B cell (primary cell): ENCODE results near the gene PRRX1. TPM values are rescaled to one million over a fixed set of nuclear protein-coding genes. Genes with fewer than 3 reads are reported as not detected.

Experiments used
- ATAC-seq: fragments of 200-7000 bp; cut with Tn5 transposase; one replicate; pipeline ENCODE4 v1.10.0; 2021; ENCODE audit warnings: low read depth, mild to moderate bottlenecking, moderate number of reproducible peaks, moderate library complexity
- CTCF ChIA-PET: fragments of 350-600 bp; sonication (Branson Sonifier 250); formaldehyde crosslinking; loops from one replicate; lab custom pipeline; 2021; ENCODE audit warnings: antibody characterized with exemption, inconsistent platforms; lab: Charles Lee
- POLR2A ChIA-PET: fragments of 350-600 bp; sonication (Branson Sonifier 250); formaldehyde crosslinking; loops from one replicate; lab custom pipeline; 2021; ENCODE audit warnings: antibody characterized with exemption; lab: Charles Lee
- DNase-seq: peaks from one replicate; pipeline ENCODE4 v3.0.0; 2013
- H2AFZ ChIP-seq: 2 replicates; pipeline ENCODE4 v1.6.1; 2012; ENCODE audit warnings: mild to moderate bottlenecking, low read depth, low read length; ENCODE audit not compliant: insufficient read depth, poor library complexity, severe bottlenecking
- H3K27ac ChIP-seq, 2 donors: 1 replicate in 1 of 2; 2 replicates in 1 of 2; pipeline ENCODE4 v1.5.1; 2012 to 2013; ENCODE audit warnings: low read length in 2 of 2, mild to moderate bottlenecking in 2 of 2, moderate library complexity in 1 of 2
- H3K27me3 ChIP-seq, 4 experiments: fragments of 200-600 bp in 1 of 4; sonication (generic) in 1 of 4; replicated peaks in 1 of 4; 1 replicate in 2 of 4; 2 replicates in 2 of 4; pipeline versions ENCODE4 v1.6.1 to v1.7.0; 2013 to 2016; ENCODE audit warnings: low read length in 3 of 4, mild to moderate bottlenecking in 2 of 4, mixed read lengths in 1 of 4, moderate library complexity in 1 of 4; ENCODE audit not compliant: insufficient read depth in 4 of 4, control insufficient read depth in 3 of 4; ENCODE audit errors: control extremely low read depth in 1 of 4
- H3K36me3 ChIP-seq, 2 experiments: replicated peaks in 1 of 2; 1 replicate in 1 of 2; 2 replicates in 1 of 2; pipeline versions ENCODE4 v1.6.1 to v1.7.1; 2013; ENCODE audit warnings: low read length in 1 of 2; ENCODE audit not compliant: insufficient read depth in 2 of 2, control insufficient read depth in 1 of 2; ENCODE audit errors: control extremely low read depth in 1 of 2, extremely low read depth in 1 of 2
- H3K4me1 ChIP-seq, 2 donors: fragments of 200-600 bp in 1 of 2; sonication (generic) in 1 of 2; 1 replicate in 1 of 2; 2 replicates in 1 of 2; pipeline versions ENCODE4 v1.5.1 to v1.6.1; 2013 to 2017; ENCODE audit warnings: low read length in 2 of 2; ENCODE audit not compliant: control insufficient read depth in 2 of 2, insufficient read depth in 2 of 2
- H3K4me2 ChIP-seq: replicated peaks from 2 replicates; pipeline ENCODE3; 2012; ENCODE audit warnings: mild to moderate bottlenecking, low read depth, low read length; ENCODE audit not compliant: poor library complexity, severe bottlenecking
- H3K4me3 ChIP-seq, 5 experiments: fragments of 200-600 bp in 1 of 5; sonication (generic) in 1 of 5; 1 replicate in 3 of 5; 2 replicates in 2 of 5; pipeline versions ENCODE4 v1.5.1 to v1.7.0; 2011 to 2016; ENCODE audit warnings: low read length in 4 of 5, mild to moderate bottlenecking in 4 of 5, low read depth in 2 of 5, control low read depth in 1 of 5, moderate library complexity in 1 of 5; ENCODE audit not compliant: insufficient read depth in 1 of 5; ENCODE audit errors: control extremely low read depth in 1 of 5, extremely low read depth in 1 of 5
- H3K79me2 ChIP-seq: fragments of 200-600 bp; sonication (generic); one replicate; pipeline ENCODE4 v1.6.0; 2016; ENCODE audit warnings: low read length; ENCODE audit not compliant: control insufficient read depth, insufficient read depth
- H3K9ac ChIP-seq: fragments of 200-600 bp; sonication (generic); 2 replicates; pipeline ENCODE4 v1.6.1; 2017; ENCODE audit warnings: mild to moderate bottlenecking, low read length, moderate library complexity
- H3K9me3 ChIP-seq, 3 donors: one replicate each; pipeline versions ENCODE4 v1.6.1 to v1.7.1; 2013; ENCODE audit warnings: low read length in 2 of 3; ENCODE audit not compliant: control insufficient read depth in 2 of 3, insufficient read depth in 1 of 3; ENCODE audit errors: control extremely low read depth in 1 of 3
- H4K20me1 ChIP-seq: 2 replicates; pipeline ENCODE4 v1.6.0; 2012; ENCODE audit warnings: mild to moderate bottlenecking, low read length; ENCODE audit not compliant: insufficient read depth, control insufficient read depth, poor library complexity, severe bottlenecking
- H3K27ac Mint-ChIP-seq: one replicate; pipeline ENCODE4 v1.8.0; 2021; ENCODE audit warnings: mixed read lengths
- H3K27me3 Mint-ChIP-seq: one replicate; pipeline ENCODE4 v1.8.0; 2021; ENCODE audit warnings: mixed read lengths
- H3K4me1 Mint-ChIP-seq: one replicate; pipeline ENCODE4 v1.8.0; 2021; ENCODE audit warnings: mixed read lengths
- H3K4me3 Mint-ChIP-seq: one replicate; pipeline ENCODE4 v1.8.0; 2021; ENCODE audit warnings: mixed read lengths
- H3K9me3 Mint-ChIP-seq: one replicate; pipeline ENCODE4 v1.8.0; 2022; ENCODE audit warnings: mixed read lengths; ENCODE audit not compliant: insufficient read depth
- CTCF ChIP-seq: fragments of 200-600 bp; IDR thresholded peaks from one replicate; pipeline ENCODE4 v1.8.0; 2022; ENCODE audit warnings: antibody characterized with exemption, mild to moderate bottlenecking
- EZH2 ChIP-seq: IDR thresholded peaks from 2 replicates; pipeline ENCODE4 v1.6.1; 2012; ENCODE audit warnings: borderline replicate concordance, low read depth, mild to moderate bottlenecking, moderate library complexity, low read length; ENCODE audit not compliant: insufficient read depth, poor library complexity, severe bottlenecking
- WGBS: methylation state at CpG from one replicate; pipeline ENCODE4 v1.1.5; 2013; ENCODE audit warnings: missing lambda C conversion rate; ENCODE audit not compliant: insufficient coverage; 5-methylcytosine and 5-hydroxymethylcytosine counted together
- intact Hi-C: fragments of 100-400 bp; cut with micrococcal nuclease; formaldehyde crosslinking; loops from one replicate; pipeline ENCODE4 v1.10.0; 2022
- polyA plus RNA-seq: library from polyadenylated mRNA; depleted of rRNA; stranded (reverse); fragments of >200 nt; gene quantifications from 2 replicates; pipeline ENCODE4 v1.2.3, GENCODE V29; 2012
- total RNA-seq, 2 donors: library from RNA; stranded (reverse); fragments of 120-200 nt in 1 of 2; gene quantifications; 1 replicate in 1 of 2; 2 replicates in 1 of 2; pipeline versions ENCODE4 v1.2.3 to v1.2.4, GENCODE V29; 2013 to 2022

The PRRX1 gene
- total and polyA plus RNA-seq, 2 donors (not counting 1 experiment from before 2014, with no cell fraction given): not detected

- no peak for DNase-seq
- no peaks in the 10 kb centered on the region for H3K9me3 Mint-ChIP-seq
- Histone ChIP-seq H3K36me3 (no peaks in the 10 kb centered on the region), H3K4me2 (no peak overlapping the region), H3K27ac (no peak overlapping the region), H3K9me3 (no peaks in the 10 kb centered on the region), H3K4me1 (no peaks in the 10 kb centered on the region), H3K4me3 (no peak overlapping the region), H3K79me2 (no peaks in the 10 kb centered on the region), H4K20me1 (no peaks in the 10 kb centered on the region), H3K9ac (no peak overlapping the region), H3K27me3 (peaks cover 0 to 4% (median 0%) of the 10 kb centered on the region in 4 experiments), H2AFZ (no peak overlapping the region)
- intact Hi-C loops: no loop called here
- ChIA-PET CTCF (no interaction called here), POLR2A (no interaction called here)
- TF ChIP-seq EZH2 (no peak), CTCF (no peak)
- no peak overlapping the region for H3K4me3 Mint-ChIP-seq
- no peaks in the 10 kb centered on the region for H3K27me3 Mint-ChIP-seq
- ATAC-seq: no peak
- no peak overlapping the region for H3K27ac Mint-ChIP-seq
- H3K4me1 Mint-ChIP-seq: no peaks in the 10 kb centered on the region
- WGBS: no CpG with 5 or more reads among the region's 2 CpGs
These were observed 59.6 kb downstream of the PRRX1 start for GRCh38 chr1:170723518-170723917.

GRCh38 chr1:170725326-170725725 is 61.4 kb downstream of the PRRX1 start:
- Histone ChIP-seq H3K9ac (no peak overlapping the region), H4K20me1 (no peaks in the 10 kb centered on the region), H3K4me2 (no peak overlapping the region), H3K4me1 (no peaks in the 10 kb centered on the region), H3K36me3 (no peaks in the 10 kb centered on the region), H3K9me3 (no peaks in the 10 kb centered on the region), H3K4me3 (no peak overlapping the region), H3K27ac (no peak overlapping the region), H2AFZ (no peak overlapping the region), H3K27me3 (peaks cover 0 to 4% (median 0%) of the 10 kb centered on the region in 4 experiments), H3K79me2 (no peaks in the 10 kb centered on the region)
- ChIA-PET POLR2A (no interaction called here), CTCF (no interaction called here)
- Mint-ChIP-seq H3K9me3 (no peaks in the 10 kb centered on the region), H3K27ac (no peak overlapping the region), H3K4me3 (no peak overlapping the region), H3K27me3 (peaks cover 5% of the 10 kb centered on the region), H3K4me1 (no peaks in the 10 kb centered on the region)
- no CpG with 5 or more reads among the region's 1 CpG for WGBS
- ATAC-seq (no peak), DNase-seq (no peak)
- intact Hi-C loops: no loop called here
- TF ChIP-seq CTCF (no peak), EZH2 (no peak)
